ENCODE data around the gene ASPSCR1. TPM values are rescaled to one million over a fixed set of nuclear protein-coding genes. Genes with fewer than 3 reads are reported as not detected.

ASPSCR1 gene
- total and polyA plus RNA-seq, 9 of the 15 experiments (the other 6 are each of a cell fraction or from before 2014, with no cell fraction given) = 0.90 to 36.9 (median 11.6) TPM

DNA sequence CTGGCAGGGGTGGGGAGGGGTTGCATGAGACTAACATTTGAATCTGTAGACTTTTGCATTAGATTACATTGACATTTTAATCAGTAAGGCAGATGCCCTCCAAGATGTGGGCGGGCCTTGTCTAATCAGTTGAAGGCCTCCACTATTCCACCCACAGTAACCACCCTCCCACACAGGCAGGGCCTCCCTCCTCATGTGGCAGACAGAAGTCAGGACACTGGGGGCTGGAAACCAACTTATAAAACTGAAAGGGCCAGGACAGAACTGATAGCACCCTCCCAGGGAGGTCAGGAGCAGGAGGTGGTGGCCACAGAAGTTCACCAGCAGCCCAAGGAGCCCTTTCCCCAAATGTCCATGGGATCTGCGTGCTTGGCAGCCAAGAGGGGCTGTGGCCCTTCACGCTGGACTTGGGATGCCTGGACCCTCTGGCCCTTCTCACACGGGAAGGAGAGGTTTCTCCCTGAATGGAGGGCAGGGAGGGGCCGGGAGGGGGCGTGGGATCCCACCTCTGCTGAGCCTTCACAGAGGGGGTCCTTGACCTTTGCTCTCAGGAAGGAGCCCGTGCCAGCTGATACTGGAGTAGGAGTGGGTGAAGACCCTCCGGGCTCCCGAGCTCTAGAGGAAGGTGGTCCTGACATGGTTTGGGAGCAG lies 45.0 kb upstream of the ASPSCR1 start:
- Histone ChIP-seq H3K79me2 (ENCODE audit: control insufficient read depth, insufficient read depth, low read length) (peaks cover 42% of the 10 kb centered on the region), H3K27ac (ENCODE audit: extremely low read depth, low read depth, low read length) (peak overlapping the region; percentile 23), H3K4me1 (replicated peaks in 1 of 2; ENCODE audit: control insufficient read depth in 2 of 2, insufficient read depth in 2 of 2, low read length in 2 of 2) (peaks cover 39 to 99% of the 10 kb centered on the region in 2 experiments), H3K9me1 (ENCODE audit: control insufficient read depth, insufficient read depth, low read length) (peaks cover 13% of the 10 kb centered on the region), H2AFZ (ENCODE audit: low read depth, low read length) (no peak overlapping the region), H3K4me3 (no peak overlapping the region), H3K9me3 (replicated peaks; ENCODE audit: control insufficient read depth, insufficient read depth, low read depth, low read length) (no peaks in the 10 kb centered on the region), H4K20me1 (replicated peaks; ENCODE audit: control insufficient read depth, insufficient read depth, low read length) (peaks cover 7% of the 10 kb centered on the region), H3K9ac (ENCODE audit: insufficient read depth in 1 of 2, low read depth in 2 of 2, low read length in 2 of 2) (peak overlapping the region in 1 of 2 experiments; percentile 89; a peak in 2 of 4 replicates), H3K4me2 (ENCODE audit: insufficient read depth, low read length) (peak overlapping the region; percentile 10; the same call in 1 of the 2 replicates), H3K36me3 (ENCODE audit: control insufficient read depth, insufficient read depth, low read length) (peaks cover 36% of the 10 kb centered on the region; the same call in 2 of the 3 replicates), H3K27me3 (ENCODE audit: control insufficient read depth in 2 of 2, insufficient read depth in 2 of 2, low read length in 2 of 2) (no peaks in the 10 kb centered on the region)
- ChIA-PET CTCF (ENCODE audit: low intra/inter-chr PET ratio) (no interaction called here), POLR2A (interaction anchor here (0.6 to 2.3 kb wide), 6 partner anchors 12 to 205 kb away, joined by 3 to 7 read pairs (median 3); no protein-coding TSS in a partner anchor)
- in situ Hi-C loops (cut with MboI) (no loop called here), intact Hi-C loops (cut with micrococcal nuclease) (no loop called here)
- FAIRE-seq (peak; percentile 93), ATAC-seq (peak; percentile 12), DNase-seq (ENCODE audit: extremely low read depth in 1 of 4, low spot score in 3 of 4) (peak in 2 of 4 experiments; percentile 57 to 85)
- TSS peak; percentile 27 for BruUV-seq (replicated peaks)
- 17% methylated on average over 7 of the region's 9 CpGs for WGBS (ENCODE audit: insufficient coverage, low coverage, missing lambda C conversion rate)
- no peak for TF ChIP-seq POLR2G (IDR thresholded peaks at IDR 0.05; ENCODE audit: low read depth, low read length)
- no peak for TF ChIP-seq RAD21 (CRISPR knock-in tag; conservative IDR thresholded peaks at IDR 0.05 in 1 of 2, IDR thresholded peaks at IDR 0.05 in 1 of 2)
- TF ChIP-seq HDAC3 (IDR thresholded peaks at IDR 0.05; ENCODE audit: borderline replicate concordance, partially characterized antibody) = no peak
- TF ChIP-seq, protein P1, sequence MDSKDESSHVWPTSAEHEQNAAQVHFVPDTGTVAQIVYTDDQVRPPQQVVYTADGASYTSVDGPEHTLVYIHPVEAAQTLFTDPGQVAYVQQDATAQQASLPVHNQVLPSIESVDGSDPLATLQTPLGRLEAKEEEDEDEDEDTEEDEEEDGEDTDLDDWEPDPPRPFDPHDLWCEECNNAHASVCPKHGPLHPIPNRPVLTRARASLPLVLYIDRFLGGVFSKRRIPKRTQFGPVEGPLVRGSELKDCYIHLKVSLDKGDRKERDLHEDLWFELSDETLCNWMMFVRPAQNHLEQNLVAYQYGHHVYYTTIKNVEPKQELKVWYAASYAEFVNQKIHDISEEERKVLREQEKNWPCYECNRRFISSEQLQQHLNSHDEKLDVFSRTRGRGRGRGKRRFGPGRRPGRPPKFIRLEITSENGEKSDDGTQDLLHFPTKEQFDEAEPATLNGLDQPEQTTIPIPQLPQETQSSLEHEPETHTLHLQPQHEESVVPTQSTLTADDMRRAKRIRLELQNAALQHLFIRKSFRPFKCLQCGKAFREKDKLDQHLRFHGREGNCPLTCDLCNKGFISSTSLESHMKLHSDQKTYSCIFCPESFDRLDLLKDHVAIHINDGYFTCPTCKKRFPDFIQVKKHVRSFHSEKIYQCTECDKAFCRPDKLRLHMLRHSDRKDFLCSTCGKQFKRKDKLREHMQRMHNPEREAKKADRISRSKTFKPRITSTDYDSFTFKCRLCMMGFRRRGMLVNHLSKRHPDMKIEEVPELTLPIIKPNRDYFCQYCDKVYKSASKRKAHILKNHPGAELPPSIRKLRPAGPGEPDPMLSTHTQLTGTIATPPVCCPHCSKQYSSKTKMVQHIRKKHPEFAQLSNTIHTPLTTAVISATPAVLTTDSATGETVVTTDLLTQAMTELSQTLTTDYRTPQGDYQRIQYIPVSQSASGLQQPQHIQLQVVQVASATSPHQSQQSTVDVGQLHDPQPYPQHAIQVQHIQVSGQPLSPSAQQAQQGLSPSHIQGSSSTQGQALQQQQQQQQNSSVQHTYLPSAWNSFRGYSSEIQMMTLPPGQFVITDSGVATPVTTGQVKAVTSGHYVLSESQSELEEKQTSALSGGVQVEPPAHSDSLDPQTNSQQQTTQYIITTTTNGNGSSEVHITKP (IDR thresholded peaks at IDR 0.05; ENCODE audit: partially characterized antibody) = peak; percentile 12
- peak; percentile 90 for TF ChIP-seq POLR2AphosphoS2 (IDR thresholded peaks at IDR 0.05; ENCODE audit: low read length)
- TF ChIP-seq STAT5A (IDR thresholded peaks at IDR 0.05; ENCODE audit: borderline replicate concordance, low read length) = 0 out of 2 replicates have a peak, but pooled peaks have one; percentile 28
- TF ChIP-seq NEUROD1 (IDR thresholded peaks at IDR 0.05; ENCODE audit: borderline replicate concordance, low read depth, low read length, partially characterized antibody) = peak; percentile 16
- TF ChIP-seq, protein P2, sequence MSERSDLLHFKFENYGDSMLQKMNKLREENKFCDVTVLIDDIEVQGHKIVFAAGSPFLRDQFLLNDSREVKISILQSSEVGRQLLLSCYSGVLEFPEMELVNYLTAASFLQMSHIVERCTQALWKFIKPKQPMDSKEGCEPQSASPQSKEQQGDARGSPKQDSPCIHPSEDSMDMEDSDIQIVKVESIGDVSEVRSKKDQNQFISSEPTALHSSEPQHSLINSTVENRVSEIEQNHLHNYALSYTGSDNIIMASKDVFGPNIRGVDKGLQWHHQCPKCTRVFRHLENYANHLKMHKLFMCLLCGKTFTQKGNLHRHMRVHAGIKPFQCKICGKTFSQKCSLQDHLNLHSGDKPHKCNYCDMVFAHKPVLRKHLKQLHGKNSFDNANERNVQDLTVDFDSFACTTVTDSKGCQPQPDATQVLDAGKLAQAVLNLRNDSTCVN (CRISPR knock-in tag; IDR thresholded peaks at IDR 0.05) = no peak
- TF ChIP-seq, protein P3, sequence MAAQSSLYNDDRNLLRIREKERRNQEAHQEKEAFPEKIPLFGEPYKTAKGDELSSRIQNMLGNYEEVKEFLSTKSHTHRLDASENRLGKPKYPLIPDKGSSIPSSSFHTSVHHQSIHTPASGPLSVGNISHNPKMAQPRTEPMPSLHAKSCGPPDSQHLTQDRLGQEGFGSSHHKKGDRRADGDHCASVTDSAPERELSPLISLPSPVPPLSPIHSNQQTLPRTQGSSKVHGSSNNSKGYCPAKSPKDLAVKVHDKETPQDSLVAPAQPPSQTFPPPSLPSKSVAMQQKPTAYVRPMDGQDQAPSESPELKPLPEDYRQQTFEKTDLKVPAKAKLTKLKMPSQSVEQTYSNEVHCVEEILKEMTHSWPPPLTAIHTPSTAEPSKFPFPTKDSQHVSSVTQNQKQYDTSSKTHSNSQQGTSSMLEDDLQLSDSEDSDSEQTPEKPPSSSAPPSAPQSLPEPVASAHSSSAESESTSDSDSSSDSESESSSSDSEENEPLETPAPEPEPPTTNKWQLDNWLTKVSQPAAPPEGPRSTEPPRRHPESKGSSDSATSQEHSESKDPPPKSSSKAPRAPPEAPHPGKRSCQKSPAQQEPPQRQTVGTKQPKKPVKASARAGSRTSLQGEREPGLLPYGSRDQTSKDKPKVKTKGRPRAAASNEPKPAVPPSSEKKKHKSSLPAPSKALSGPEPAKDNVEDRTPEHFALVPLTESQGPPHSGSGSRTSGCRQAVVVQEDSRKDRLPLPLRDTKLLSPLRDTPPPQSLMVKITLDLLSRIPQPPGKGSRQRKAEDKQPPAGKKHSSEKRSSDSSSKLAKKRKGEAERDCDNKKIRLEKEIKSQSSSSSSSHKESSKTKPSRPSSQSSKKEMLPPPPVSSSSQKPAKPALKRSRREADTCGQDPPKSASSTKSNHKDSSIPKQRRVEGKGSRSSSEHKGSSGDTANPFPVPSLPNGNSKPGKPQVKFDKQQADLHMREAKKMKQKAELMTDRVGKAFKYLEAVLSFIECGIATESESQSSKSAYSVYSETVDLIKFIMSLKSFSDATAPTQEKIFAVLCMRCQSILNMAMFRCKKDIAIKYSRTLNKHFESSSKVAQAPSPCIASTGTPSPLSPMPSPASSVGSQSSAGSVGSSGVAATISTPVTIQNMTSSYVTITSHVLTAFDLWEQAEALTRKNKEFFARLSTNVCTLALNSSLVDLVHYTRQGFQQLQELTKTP (IDR thresholded peaks at IDR 0.05; ENCODE audit: low read depth in 1 of 2, partially characterized antibody in 2 of 2) = no peak
- no peak for TF ChIP-seq HDAC2 (IDR thresholded peaks at IDR 0.05)
- no peak for TF ChIP-seq BHLHE40 (IDR thresholded peaks at IDR 0.05; ENCODE audit: low read length)
- TF ChIP-seq MXI1 (IDR thresholded peaks at IDR 0.05; ENCODE audit: low read depth, low read length) = no peak

Measured in K562 (cell line).